MCF 10A (cell line): Measurements from ENCODE around the gene MINDY2. TPM values are rescaled to one million over a fixed set of nuclear protein-coding genes. Genes with fewer than 3 reads are reported as not detected.

ENCODE experiments used
- BruUV-seq: library from RNA; stranded (reverse); fragments of 400-500 nt; replicated peaks from 2 replicates; lab custom pipeline; 2021; lab: Mats Ljungman, UMichigan
- CTCF ChIA-PET: fragments of 300-600 bp; sonication (Branson Sonifier 250); formaldehyde crosslinking; extraction: SDS; loops from one replicate; lab custom pipeline; 2021; ENCODE audit warnings: antibody characterized with exemption, inconsistent platforms; lab: Yijun Ruan, JAX
- POLR2A ChIA-PET: fragments of 300-600, 350-650 bp; sonication (Branson Sonifier 250); formaldehyde crosslinking; extraction: SDS; loops from one replicate; lab custom pipeline; 2020; ENCODE audit warnings: antibody characterized with exemption, inconsistent platforms; lab: Yijun Ruan, JAX
- DNase-seq: peaks from one replicate; pipeline ENCODE4 v3.0.0-alpha.2; 2018; ENCODE audit not compliant: unreplicated experiment
- H3K27ac Mint-ChIP-seq: one replicate; pipeline ENCODE4 v1.8.0; 2022; ENCODE audit warnings: mild to moderate bottlenecking, low read depth, mixed read lengths; ENCODE audit not compliant: unreplicated experiment
- H3K27me3 Mint-ChIP-seq: one replicate; pipeline ENCODE4 v1.8.0; 2022; ENCODE audit warnings: mixed read lengths; ENCODE audit not compliant: insufficient read depth, unreplicated experiment
- H3K36me3 Mint-ChIP-seq: one replicate; pipeline ENCODE4 v1.8.0; 2022; ENCODE audit warnings: mild to moderate bottlenecking, moderate library complexity, mixed read lengths; ENCODE audit not compliant: insufficient read depth, unreplicated experiment
- H3K4me1 Mint-ChIP-seq: one replicate; pipeline ENCODE4 v1.8.0; 2022; ENCODE audit warnings: mixed read lengths; ENCODE audit not compliant: insufficient read depth, unreplicated experiment
- H3K4me3 Mint-ChIP-seq: one replicate; pipeline ENCODE4 v1.8.0; 2022; ENCODE audit warnings: mild to moderate bottlenecking, moderate library complexity, mixed read lengths; ENCODE audit not compliant: unreplicated experiment
- H3K9me3 Mint-ChIP-seq: one replicate; pipeline ENCODE4 v1.8.0; 2022; ENCODE audit warnings: mixed read lengths; ENCODE audit not compliant: unreplicated experiment
- intact Hi-C: fragments of 100-400 bp; cut with micrococcal nuclease; formaldehyde crosslinking; loops from 2 replicates; pipeline ENCODE4 v1.14.1; 2022
- total RNA-seq: library from RNA; stranded (reverse); gene quantifications from 2 replicates; pipeline ENCODE4 v1.2.3, GENCODE V29; 2022
- TF ChIP-seq, protein P1 (sequence below): fragments of 200-600 bp; IDR thresholded peaks from one replicate; pipeline ENCODE4 v1.8.0; 2022; ENCODE audit warnings: antibody characterized with exemption, mild to moderate bottlenecking; ENCODE audit not compliant: unreplicated experiment

The MINDY2 gene
- total RNA-seq, 1 experiment from 2014 or later: 21.9 TPM

DNA sequence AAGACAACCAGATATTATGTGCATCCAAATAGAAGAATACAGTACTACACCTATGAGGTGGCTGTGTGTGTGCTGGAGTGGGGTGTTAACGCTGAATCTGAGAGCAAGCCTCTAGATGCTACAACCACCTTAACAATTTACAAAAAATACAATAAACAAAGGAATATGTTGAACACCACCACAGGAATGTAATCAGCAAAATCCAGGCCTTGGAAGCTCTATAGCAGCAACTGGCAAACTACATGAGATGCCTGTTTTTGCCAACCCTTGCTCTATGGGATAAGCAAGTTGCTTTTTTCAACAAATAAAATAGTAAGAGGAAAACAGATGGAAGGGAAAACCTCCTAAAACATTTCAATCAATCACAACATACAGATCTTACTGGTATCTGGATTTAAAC is 138.5 kb downstream of the MINDY2 start:
- H3K9me3 Mint-ChIP-seq: no peaks in the 10 kb centered on the region
- peaks cover 73% of the 10 kb centered on the region for H3K36me3 Mint-ChIP-seq
- no TSS peak for BruUV-seq
- H3K4me3 Mint-ChIP-seq: no peak overlapping the region
- no peaks in the 10 kb centered on the region for H3K27me3 Mint-ChIP-seq
- TF ChIP-seq, protein P1, sequence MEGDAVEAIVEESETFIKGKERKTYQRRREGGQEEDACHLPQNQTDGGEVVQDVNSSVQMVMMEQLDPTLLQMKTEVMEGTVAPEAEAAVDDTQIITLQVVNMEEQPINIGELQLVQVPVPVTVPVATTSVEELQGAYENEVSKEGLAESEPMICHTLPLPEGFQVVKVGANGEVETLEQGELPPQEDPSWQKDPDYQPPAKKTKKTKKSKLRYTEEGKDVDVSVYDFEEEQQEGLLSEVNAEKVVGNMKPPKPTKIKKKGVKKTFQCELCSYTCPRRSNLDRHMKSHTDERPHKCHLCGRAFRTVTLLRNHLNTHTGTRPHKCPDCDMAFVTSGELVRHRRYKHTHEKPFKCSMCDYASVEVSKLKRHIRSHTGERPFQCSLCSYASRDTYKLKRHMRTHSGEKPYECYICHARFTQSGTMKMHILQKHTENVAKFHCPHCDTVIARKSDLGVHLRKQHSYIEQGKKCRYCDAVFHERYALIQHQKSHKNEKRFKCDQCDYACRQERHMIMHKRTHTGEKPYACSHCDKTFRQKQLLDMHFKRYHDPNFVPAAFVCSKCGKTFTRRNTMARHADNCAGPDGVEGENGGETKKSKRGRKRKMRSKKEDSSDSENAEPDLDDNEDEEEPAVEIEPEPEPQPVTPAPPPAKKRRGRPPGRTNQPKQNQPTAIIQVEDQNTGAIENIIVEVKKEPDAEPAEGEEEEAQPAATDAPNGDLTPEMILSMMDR: no peak
- H3K27ac Mint-ChIP-seq: no peak overlapping the region
- no peaks in the 10 kb centered on the region for H3K4me1 Mint-ChIP-seq
- no peak for DNase-seq
- ChIA-PET POLR2A (no interaction called here), CTCF (no interaction called here)
- intact Hi-C loops: no loop called here

DNA sequence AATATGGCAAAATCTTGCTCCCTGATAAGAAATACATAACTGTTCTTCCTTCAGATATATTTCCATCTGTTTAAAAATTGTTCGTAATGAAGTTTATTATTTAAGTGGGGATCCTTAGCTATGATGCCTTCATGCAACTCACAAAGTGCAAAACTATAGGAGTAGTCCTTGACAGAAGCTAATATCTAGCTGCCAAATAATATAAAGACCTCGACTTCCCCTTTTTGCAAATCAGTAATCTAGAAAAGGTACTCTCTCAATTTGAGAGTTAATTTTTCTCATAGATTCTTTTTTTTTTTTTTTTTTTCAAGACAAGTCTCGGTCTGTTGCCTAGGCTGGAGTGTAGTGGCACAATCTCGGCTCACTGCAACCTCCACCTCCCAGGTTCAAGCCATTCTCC is 139.4 kb downstream of the MINDY2 start:
- BruUV-seq: no TSS peak
- TF ChIP-seq, protein P1: no peak
- H3K9me3 Mint-ChIP-seq: no peaks in the 10 kb centered on the region
- POLR2A ChIA-PET: no interaction called here
- H3K4me1 Mint-ChIP-seq: no peaks in the 10 kb centered on the region
- CTCF ChIA-PET: no interaction called here
- H3K4me3 Mint-ChIP-seq: no peak overlapping the region
- no peak overlapping the region for H3K27ac Mint-ChIP-seq
- H3K36me3 Mint-ChIP-seq: peaks cover 72% of the 10 kb centered on the region
- intact Hi-C loops: no loop called here
- no peaks in the 10 kb centered on the region for H3K27me3 Mint-ChIP-seq
- DNase-seq: no peak

Other genes starting within 250 kb of the MINDY2 start
- gene ADAM10, start 21.6 kb upstream of the MINDY2 start, total RNA-seq: 87.5 and 109 TPM in 2 replicates
- 108 and 117 TPM in 2 replicates for gene SLTM, start 162.4 kb downstream of the MINDY2 start, total RNA-seq
- gene RNF111, start 216.4 kb downstream of the MINDY2 start, total RNA-seq: 29.2 and 32.8 TPM in 2 replicates